ENCODE results near the gene FOCAD. TPM values are rescaled to one million over a fixed set of nuclear protein-coding genes. Genes with fewer than 3 reads are reported as not detected.

The FOCAD gene
- total RNA-seq, 2 donors from 2014 or later, result 28.8 to 34.1 TPM

- intact Hi-C loops (cut with DNase I), result no loop called here
- no peak for ATAC-seq
- DNase-seq, result no peak
These were observed 41.6 kb downstream of the FOCAD start for GRCh38 chr9:20725675-20726074.

GRCh38 chr9:20726144-20726543 is 42.1 kb downstream of the FOCAD start:
- no peak for DNase-seq
- intact Hi-C loops (cut with DNase I), result no loop called here

GRCh38 chr9:20728493-20729220 is 44.6 kb downstream of the FOCAD start:
- intact Hi-C loops (cut with DNase I), result no loop called here
- ATAC-seq, result no peak
- DNase-seq, result no peak

More at GRCh38 chr9:20726144-20726543, 42.1 kb downstream of the FOCAD start:
- no peak for ATAC-seq

GRCh38 chr9:20729523-20729922 is 45.5 kb downstream of the FOCAD start:
- intact Hi-C loops (cut with DNase I), result no loop called here
- ATAC-seq (no peak), DNase-seq (no peak)

- intact Hi-C loops (cut with DNase I), result no loop called here
- no peak for DNase-seq
- ATAC-seq, result no peak
These were observed 48.1 kb downstream of the FOCAD start for GRCh38 chr9:20732118-20732517.

- intact Hi-C loops (cut with DNase I), result no loop called here
These were observed 50.2 kb downstream of the FOCAD start for GRCh38 chr9:20734275-20734674.

GRCh38 chr9:20740304-20740703 is 56.2 kb downstream of the FOCAD start:
- ATAC-seq (no peak), DNase-seq (no peak)
- intact Hi-C loops (cut with DNase I), result no loop called here

More at GRCh38 chr9:20734275-20734674, 50.2 kb downstream of the FOCAD start:
- ATAC-seq (no peak), DNase-seq (no peak)

- DNase-seq (no peak), ATAC-seq (no peak)
- intact Hi-C loops (cut with DNase I), result no loop called here
These were observed 57.0 kb downstream of the FOCAD start for GRCh38 chr9:20740929-20741582.

- ATAC-seq (no peak), DNase-seq (no peak)
- intact Hi-C loops (cut with DNase I), result no loop called here
These were observed 58.8 kb downstream of the FOCAD start for GRCh38 chr9:20742833-20743232.

- DNase-seq (no peak), ATAC-seq (no peak)
- intact Hi-C loops (cut with DNase I), result no loop called here
These were observed 60.1 kb downstream of the FOCAD start for GRCh38 chr9:20744036-20744630.

GRCh38 chr9:20746967-20747366 is 62.9 kb downstream of the FOCAD start:
- intact Hi-C loops (cut with DNase I), result no loop called here
- ATAC-seq (no peak), DNase-seq (no peak)

GRCh38 chr9:20749496-20750198 is 65.6 kb downstream of the FOCAD start:
- no peak for ATAC-seq
- intact Hi-C loops (cut with DNase I), result no loop called here
- no peak for DNase-seq

GRCh38 chr9:20753761-20754160 is 69.7 kb downstream of the FOCAD start:
- no peak for ATAC-seq
- DNase-seq, result no peak
- intact Hi-C loops (cut with DNase I), result no loop called here

GRCh38 chr9:20754556-20754955 is 70.5 kb downstream of the FOCAD start:
- intact Hi-C loops (cut with DNase I), result no loop called here
- ATAC-seq (no peak), DNase-seq (no peak)

GRCh38 chr9:20760246-20760891 is 76.3 kb downstream of the FOCAD start:
- ATAC-seq, result no peak
- intact Hi-C loops (cut with DNase I), result no loop called here
- no peak for DNase-seq

GRCh38 chr9:20770947-20771346 is 86.9 kb downstream of the FOCAD start:
- intact Hi-C loops (cut with DNase I), result no loop called here
- no peak for DNase-seq
- ATAC-seq, result no peak

GRCh38 chr9:20771729-20772128 is 87.7 kb downstream of the FOCAD start:
- DNase-seq (no peak), ATAC-seq (no peak)
- intact Hi-C loops (cut with DNase I), result no loop called here

- ATAC-seq, result no peak
- DNase-seq, result no peak
- intact Hi-C loops (cut with DNase I), result no loop called here
These were observed 91.6 kb downstream of the FOCAD start for GRCh38 chr9:20775683-20776082.

GRCh38 chr9:20781092-20781491 is 97.0 kb downstream of the FOCAD start:
- no peak for ATAC-seq
- intact Hi-C loops (cut with DNase I), result no loop called here

GRCh38 chr9:20782289-20782688 is 98.2 kb downstream of the FOCAD start:
- no peak for ATAC-seq
- DNase-seq, result no peak
- intact Hi-C loops (cut with DNase I), result no loop called here

More at GRCh38 chr9:20781092-20781491, 97.0 kb downstream of the FOCAD start:
- no peak for DNase-seq
